ENCODE data around the gene SULT6B1.

SULT6B1 gene

GRCh38 chr2:37164757-37165156 is 23.7 kb downstream of the SULT6B1 start:
- TF ChIP-seq CTCF (IDR thresholded peaks at IDR 0.05; ENCODE audit: low read depth, low read length, missing control alignments), result no peak
- no peak overlapping the region for H3K4me3 ChIP-seq (replicated peaks; ENCODE audit: low read depth, low read length)
- no peak for DNase-seq (ENCODE audit: extremely low read depth, low read depth)

GRCh38 chr2:37156857-37157714 is 31.4 kb downstream of the SULT6B1 start, which contains the start of gene EIF2AK2:
EIF2AK2 (minus strand) TSS chr2:37156980; CDS start chr2:37147806, 9,174 bp downstream.
- peak; percentile 40 for DNase-seq (ENCODE audit: extremely low read depth, low read depth)
- TF ChIP-seq CTCF (IDR thresholded peaks at IDR 0.05; ENCODE audit: low read depth, low read length, missing control alignments), result no peak
- H3K4me3 ChIP-seq (replicated peaks; ENCODE audit: low read depth, low read length), result peak within 1 kb of the TSS; percentile 64

- no peak for TF ChIP-seq CTCF (IDR thresholded peaks at IDR 0.05; ENCODE audit: low read depth, low read length, missing control alignments)
- H3K4me3 ChIP-seq (replicated peaks; ENCODE audit: low read depth, low read length), result peak overlapping the region; percentile 64
- no peak for DNase-seq (ENCODE audit: extremely low read depth, low read depth)
Measured at GRCh38 chr2:37156071-37156856, 32.2 kb downstream of the SULT6B1 start.

- no peak for TF ChIP-seq CTCF (IDR thresholded peaks at IDR 0.05; ENCODE audit: low read depth, low read length, missing control alignments)
- no peak for DNase-seq (ENCODE audit: extremely low read depth, low read depth)
- H3K4me3 ChIP-seq (replicated peaks; ENCODE audit: low read depth, low read length), result no peak overlapping the region
Measured at GRCh38 chr2:37154785-37155184, 33.7 kb downstream of the SULT6B1 start.

GRCh38 chr2:37153224-37153623 is 35.2 kb downstream of the SULT6B1 start:
- DNase-seq (ENCODE audit: extremely low read depth, low read depth), result no peak
- H3K4me3 ChIP-seq (replicated peaks; ENCODE audit: low read depth, low read length), result no peak overlapping the region
- TF ChIP-seq CTCF (IDR thresholded peaks at IDR 0.05; ENCODE audit: low read depth, low read length, missing control alignments), result no peak

GRCh38 chr2:37149626-37150322 is 38.7 kb downstream of the SULT6B1 start:
- no peak for TF ChIP-seq CTCF (IDR thresholded peaks at IDR 0.05; ENCODE audit: low read depth, low read length, missing control alignments)
- no peak overlapping the region for H3K4me3 ChIP-seq (replicated peaks; ENCODE audit: low read depth, low read length)

More at GRCh38 chr2:37149626-37150322, 38.7 kb downstream of the SULT6B1 start:
- no peak for DNase-seq (ENCODE audit: extremely low read depth, low read depth)
